Epithelial cell of esophagus (primary cell): ENCODE data around the gene PPP6C.

Experiments used
- DNase-seq: peaks from one replicate; pipeline ENCODE4 v3.0.0; 2010; ENCODE audit warnings: low read depth
- H3K4me3 ChIP-seq: 2 replicates; pipeline ENCODE4 v1.5.1; 2011; ENCODE audit warnings: mild to moderate bottlenecking, low read length, control low read depth
- TF ChIP-seq, protein P1 (sequence below): IDR thresholded peaks from 2 replicates; pipeline ENCODE4 v1.5.1; 2011; ENCODE audit warnings: low read depth, mild to moderate bottlenecking, low read length, control low read depth, inconsistent platforms; ENCODE audit not compliant: insufficient read depth; ENCODE audit errors: missing control alignments

Gene PPP6C

DNA sequence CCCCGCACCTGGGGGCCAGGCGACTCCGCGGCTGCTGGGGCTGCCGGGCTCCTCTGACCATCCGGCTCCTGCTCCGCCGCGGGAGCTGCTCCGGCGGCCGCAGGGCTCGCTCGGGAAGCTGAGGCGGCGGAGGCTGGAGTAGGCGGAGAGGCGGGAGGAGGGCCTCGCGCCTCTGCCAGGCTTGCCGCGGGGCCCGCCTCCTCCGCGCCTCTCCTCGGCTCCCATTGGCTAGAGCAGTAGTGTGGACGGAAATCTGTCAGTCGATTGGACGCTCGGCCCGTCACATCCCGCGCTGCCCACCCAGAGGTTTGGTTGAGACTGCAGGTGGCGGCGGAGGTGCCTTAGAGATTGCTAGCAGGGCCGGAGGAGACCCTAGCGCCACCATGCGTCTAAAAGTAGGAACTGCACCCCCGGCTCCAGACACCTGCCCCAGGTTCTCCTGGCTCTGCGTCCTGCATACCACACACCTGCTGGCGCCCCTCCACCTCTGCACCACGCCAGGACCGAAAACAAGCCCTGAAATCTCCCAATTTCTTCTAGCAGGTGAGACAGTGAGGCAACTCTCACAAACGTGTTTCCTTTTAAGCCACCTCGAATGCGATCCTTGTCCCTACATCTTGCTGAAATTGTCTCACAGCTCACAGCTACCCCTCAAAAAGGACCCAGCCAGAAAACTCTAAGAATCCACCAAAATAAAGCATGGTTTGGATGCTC lies 46.1 kb downstream of the PPP6C start, which contains the start of gene SCAI:
Gene SCAI, minus strand, starts transcription at position 152 of the 714 bp plus-strand sequence. Its CDS starts 91 bp downstream, at position 61.
- H3K4me3 ChIP-seq: peak within 1 kb of the TSS; percentile 69
- TF ChIP-seq, protein P1, sequence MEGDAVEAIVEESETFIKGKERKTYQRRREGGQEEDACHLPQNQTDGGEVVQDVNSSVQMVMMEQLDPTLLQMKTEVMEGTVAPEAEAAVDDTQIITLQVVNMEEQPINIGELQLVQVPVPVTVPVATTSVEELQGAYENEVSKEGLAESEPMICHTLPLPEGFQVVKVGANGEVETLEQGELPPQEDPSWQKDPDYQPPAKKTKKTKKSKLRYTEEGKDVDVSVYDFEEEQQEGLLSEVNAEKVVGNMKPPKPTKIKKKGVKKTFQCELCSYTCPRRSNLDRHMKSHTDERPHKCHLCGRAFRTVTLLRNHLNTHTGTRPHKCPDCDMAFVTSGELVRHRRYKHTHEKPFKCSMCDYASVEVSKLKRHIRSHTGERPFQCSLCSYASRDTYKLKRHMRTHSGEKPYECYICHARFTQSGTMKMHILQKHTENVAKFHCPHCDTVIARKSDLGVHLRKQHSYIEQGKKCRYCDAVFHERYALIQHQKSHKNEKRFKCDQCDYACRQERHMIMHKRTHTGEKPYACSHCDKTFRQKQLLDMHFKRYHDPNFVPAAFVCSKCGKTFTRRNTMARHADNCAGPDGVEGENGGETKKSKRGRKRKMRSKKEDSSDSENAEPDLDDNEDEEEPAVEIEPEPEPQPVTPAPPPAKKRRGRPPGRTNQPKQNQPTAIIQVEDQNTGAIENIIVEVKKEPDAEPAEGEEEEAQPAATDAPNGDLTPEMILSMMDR: peak; percentile 95
- DNase-seq: peak; percentile 100

DNA sequence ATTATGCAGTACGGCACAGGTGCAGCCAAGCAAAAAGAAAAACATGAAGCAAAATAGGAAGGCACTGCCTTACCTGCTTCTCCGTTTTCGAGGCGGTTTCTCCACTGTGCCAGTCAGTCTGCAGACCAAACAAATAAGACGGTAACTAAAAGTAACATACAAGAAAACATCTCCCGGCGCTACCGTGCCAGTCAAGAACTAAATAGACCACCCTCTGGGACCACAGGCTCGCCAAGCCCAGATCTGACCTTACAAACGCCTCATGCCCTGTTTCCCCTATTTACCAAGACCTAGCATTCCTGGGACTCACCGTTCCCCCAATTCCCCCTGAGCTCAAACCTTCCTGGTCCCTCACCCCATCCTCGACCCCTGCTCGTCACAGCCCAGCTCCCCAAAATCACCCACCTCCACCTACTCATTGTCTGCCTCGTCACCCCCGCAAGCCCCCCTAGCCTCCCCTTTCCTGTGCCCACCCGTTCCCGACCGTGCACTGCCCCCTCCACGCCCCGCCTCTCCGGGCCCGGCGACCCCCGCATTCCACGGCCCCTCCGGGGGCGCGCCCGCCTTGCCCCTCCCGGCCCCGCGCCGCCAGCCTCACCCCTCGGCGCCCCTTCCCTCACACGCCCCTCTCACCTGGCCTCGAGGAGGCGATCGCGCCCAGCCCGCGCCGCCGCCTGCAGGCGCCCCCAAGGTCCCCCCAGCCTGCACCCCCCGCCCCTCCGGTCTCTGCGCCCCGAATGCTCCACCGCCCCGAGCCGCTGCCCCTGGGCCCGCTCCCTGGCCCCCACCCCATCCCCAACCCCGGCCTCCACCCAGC lies 46.8 kb downstream of the PPP6C start:
- TF ChIP-seq, protein P1: no peak
- DNase-seq: peak; percentile 11
- H3K4me3 ChIP-seq: peak overlapping the region; percentile 69

DNA sequence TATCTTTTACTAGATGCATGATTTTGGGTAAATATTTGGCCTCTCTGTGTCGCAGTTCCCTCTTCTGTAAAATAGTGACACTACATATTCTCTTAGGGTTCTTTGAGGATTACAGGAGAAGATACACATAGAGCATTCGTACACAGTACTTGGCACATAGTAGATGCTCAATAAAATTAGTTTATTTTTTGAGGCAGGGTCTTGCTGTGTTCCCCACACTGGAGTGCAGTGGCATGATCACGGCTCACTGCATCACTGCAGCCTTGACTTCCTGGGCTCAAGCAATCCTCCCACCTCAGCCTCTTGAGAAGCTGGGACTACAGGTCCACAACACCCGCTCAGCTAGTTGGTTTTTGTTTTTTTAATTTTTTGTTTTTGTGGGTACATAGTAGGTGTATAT lies 47.9 kb downstream of the PPP6C start:
- TF ChIP-seq, protein P1: no peak
- DNase-seq: no peak
- H3K4me3 ChIP-seq: no peak overlapping the region

DNA sequence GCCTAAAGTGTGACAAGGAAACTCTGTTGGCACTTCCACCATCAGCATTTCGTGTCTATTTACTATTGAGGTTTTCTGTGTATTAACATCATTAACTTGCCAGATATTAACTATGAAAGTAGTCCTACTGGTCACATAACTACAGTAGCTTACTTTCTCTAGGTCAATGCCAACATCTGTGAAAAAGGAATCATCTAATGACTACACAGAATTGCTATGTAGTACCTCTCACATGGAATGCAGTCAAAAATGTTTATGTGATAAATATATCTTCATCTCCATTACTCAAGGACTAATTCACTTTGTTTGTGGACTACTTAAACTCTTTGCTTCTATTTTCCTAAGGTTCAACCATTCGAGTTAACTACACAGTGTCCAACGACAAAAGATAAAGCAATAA lies 48.4 kb downstream of the PPP6C start:
- H3K4me3 ChIP-seq: no peak overlapping the region
- peak; percentile 10 for DNase-seq
- TF ChIP-seq, protein P1: no peak

DNA sequence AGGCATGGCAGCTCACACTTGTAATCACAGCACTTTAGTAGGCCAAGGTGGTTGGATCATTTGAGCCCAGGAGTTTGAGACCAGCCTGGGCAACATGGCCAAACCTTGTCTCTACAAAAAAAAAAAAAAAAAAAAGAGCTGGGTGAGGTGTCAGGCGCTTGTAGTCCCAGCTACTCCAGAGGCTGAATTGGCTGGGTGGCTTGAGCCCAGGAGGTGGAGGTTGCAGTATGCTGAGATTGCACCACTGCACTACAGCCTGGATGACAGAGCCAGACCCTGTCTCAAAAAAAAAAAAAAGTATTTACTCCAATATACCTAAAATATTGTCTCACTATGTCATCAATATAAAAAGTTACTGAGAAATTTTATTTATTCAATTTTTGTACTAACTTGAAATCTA lies 49.0 kb downstream of the PPP6C start:
- DNase-seq: no peak
- H3K4me3 ChIP-seq: no peak overlapping the region
- TF ChIP-seq, protein P1: no peak

DNA sequence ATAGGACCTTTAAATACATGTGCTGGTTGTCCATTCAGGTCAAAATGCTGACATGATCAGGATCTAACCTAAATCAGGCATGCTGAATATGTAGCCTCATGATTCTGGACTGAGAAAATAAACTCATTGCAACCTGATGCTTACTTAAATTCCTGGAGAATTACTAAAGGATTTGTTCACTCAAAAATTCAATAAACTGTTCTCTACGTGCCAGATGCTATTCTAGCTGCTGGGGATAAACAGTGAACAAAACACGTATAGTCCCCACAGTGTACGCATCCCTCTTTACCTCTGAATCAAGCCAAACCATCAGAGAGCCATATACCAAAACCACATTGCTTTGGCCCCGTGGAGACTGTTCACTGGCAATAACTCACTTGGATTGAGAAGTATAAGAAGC lies 52.4 kb downstream of the PPP6C start:
- TF ChIP-seq, protein P1: no peak
- no peak for DNase-seq
- no peak overlapping the region for H3K4me3 ChIP-seq
